HG02759 (cell line): ENCODE data around the gene ZGPAT.
A peak's percentile ranks its signal among the peaks of the same experiment; 100 is the strongest.

Experiments used
- ATAC-seq: cut with Tn5 transposase; IDR thresholded peaks from one replicate; pipeline ENCODE4 v1.9.1; 2021; ENCODE audit warnings: mild to moderate bottlenecking, moderate library complexity; ENCODE audit not compliant: unreplicated experiment

Gene ZGPAT

DNA sequence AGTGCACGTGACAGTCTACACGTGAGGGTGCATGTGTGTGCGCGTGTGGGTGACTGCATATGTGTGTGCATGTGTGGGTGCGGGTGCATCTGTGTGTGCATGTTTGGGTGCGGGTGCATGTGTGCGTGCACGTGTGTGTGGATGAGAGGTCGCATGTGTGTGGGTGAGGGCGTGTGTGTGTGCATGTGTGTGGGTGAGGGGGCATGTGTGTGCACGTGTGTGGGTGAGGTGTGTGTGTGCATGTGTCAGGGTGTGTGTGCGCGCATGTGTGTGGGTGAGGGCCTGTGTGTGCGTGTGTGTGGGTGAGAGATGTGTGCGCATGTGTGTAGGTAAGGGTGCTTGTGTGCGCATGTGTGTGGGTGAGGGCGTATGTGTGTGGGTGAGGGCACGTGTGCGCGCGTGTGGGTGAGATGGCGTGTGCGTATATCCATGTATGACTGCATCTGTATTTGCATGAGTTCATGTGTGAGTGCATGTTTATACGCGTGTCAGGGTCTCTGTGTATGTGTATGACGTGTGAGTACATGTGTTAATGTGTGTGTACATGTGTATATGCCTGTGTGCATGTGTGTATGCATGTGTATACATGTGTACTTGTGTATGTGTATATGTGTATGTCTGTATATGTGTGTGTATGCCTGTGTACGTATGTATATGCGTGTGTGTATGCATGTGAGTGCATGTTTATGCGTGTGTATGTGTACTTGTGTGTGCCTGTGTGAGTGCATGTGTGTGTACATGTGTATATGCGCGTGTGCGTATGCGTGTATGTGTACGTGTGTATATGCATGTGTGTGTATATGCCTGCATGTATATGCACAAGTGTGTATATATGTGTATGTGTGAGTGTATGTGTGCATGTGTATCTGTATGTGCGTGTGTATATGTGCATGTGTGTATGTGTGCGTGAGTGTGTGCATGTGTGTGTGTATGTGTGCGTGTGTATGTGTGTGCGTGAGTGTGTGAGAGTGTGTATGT is 24.6 kb downstream of the ZGPAT start:
- no peak for ATAC-seq

- no peak for ATAC-seq
Measured at GRCh38 chr20:63733117-63733516, 25.3 kb downstream of the ZGPAT start.

DNA sequence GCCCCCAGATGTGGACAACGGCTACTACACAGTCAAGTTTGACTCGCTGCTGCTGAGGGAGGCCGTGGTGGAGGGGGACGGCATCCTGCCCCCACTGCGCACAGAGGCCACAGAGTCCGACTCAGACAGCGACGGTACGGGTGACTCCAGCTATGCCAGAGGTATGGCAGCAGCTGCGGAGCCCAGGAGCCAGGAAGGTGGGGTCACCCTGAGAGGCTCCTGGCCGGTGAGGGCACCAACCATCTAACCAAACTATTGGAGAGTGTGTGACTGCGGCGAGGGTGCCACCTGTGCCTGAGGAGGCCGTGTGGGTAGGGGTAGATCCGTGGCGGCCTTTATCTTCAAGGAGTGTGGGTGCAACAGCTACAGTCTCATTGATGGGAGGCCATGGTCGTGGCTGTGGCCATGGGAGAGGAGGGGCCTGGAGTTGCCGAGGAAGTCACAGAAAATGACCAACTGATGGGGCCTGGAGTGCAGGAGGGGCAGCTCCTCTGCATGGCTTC is 25.8 kb downstream of the ZGPAT start:
- no peak for ATAC-seq

DNA sequence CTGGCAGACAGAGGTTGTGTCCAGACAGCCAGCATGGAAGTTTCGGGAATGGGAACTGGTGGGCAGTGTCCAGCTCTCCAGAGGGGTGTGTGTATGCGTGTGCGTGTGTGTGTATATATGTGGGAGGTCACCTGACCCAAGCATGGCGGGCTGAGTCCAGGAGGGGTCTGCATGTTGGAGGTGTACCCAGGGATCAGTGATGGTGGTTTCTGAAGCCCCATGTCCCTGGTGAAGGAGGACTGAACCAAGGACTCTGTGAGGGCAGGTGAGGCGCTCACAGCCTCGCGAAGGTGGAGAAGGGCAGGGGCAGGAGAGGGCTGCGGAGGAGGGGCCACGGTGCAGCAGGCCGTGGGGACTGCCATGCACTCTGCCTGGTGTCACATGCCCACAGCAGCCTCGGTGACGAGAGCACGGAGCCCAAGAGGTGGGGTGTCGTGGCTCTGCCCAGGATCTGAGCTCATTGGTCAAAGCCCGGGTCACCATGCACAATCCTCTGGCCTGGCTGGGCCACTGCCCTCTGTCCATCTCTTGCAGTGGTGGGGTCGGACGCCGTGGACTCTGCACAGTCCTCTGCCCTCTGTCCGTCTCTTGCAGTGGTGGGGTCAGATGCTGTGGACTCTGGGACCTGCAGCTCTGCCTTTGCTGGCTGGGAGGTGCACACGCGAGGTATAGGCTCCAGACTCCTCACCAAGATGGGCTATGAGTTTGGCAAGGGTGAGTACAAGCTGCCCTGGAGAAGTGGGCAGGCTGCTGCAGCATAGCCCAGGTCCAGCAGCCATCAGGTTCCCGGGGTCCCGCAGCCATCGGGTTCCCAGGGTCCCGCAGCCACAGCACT is 26.5 kb downstream of the ZGPAT start:
- no peak for ATAC-seq

DNA sequence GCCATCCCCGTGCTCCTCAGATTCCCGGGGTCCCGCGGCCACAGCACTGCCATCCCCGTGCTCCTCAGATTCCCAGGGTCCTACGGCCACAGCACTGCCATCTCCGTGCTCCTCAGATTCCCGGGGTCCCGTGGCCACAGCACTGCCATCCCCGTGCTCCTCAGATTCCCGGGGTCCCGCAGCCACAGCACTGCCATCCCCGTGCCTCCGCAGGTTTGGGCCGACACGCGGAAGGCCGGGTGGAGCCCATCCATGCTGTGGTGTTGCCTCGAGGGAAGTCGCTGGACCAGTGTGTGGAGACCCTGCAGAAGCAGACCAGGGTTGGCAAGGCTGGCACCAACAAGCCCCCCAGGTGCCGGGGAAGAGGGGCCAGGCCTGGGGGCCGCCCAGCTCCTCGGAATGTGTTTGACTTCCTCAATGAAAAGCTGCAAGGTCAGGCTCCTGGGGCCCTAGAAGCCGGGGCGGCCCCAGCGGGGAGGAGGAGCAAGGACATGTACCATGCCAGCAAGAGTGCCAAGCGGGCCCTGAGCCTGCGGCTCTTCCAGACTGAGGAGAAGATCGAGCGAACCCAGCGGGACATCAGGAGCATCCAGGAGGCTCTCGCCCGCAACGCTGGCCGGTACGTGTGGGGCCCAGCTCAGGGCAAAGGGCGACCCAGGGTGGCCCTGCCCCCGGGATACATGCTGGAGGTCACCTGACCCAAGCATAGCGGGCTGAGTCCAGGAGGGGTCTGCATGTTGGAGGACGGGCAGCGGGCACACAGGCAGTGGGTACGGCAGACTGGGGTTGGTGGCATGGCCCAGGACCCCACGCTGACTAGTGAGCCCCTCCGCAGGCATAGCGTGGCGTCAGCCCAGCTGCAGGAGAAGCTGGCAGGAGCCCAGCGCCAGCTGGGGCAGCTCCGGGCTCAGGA is 27.4 kb downstream of the ZGPAT start:
- ATAC-seq: no peak

DNA sequence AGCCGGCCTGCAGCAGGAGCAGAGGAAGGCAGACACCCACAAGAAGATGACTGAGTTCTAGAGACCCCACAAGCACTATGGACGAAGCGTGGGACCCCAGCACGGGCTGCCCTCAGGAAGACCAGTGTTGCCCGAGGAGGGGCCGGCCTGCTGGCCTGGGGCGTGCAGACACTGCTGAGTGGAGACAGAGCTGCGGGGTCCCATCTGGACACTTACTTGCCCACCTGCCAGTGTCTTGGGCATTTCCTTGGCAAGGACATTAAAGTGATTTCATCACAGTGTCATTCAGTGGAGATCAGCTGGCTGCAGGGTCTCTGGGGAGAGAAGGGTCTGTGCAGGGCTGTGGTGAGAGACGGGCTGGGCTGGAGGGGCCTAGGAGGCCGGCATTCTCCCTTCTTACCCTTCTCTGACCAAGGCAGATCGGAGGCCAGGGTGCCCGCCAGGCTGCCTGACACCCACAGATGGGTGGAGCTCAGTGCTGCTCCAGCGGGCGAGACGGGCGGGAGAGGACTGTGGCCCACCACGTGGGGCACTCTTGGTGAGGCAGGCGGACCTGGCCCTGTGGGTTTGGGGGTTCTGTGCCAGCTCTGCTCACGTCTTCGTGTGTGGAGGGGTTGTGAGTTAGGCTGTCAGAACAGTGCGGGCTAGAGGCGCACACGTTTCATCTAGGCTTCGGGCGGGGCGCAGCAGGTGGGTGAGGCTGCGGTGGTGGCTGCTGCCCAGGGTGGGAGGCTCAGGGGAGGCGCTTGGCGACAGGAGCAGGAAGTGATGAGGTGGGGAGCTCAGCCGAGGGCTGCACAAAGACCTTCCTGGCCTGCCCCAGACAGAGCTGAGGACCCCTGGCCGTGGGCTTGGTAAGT is 28.2 kb downstream of the ZGPAT start, which contains the start of gene LIME1:
Gene LIME1 (plus strand): TSS at position 806 of the 860 bp plus-strand sequence. CDS start 886 bp downstream, outside the sequence.
- ATAC-seq: peak; percentile 20

GRCh38 chr20:63736893-63737694 is 29.3 kb downstream of the ZGPAT start:
- no peak for ATAC-seq

DNA sequence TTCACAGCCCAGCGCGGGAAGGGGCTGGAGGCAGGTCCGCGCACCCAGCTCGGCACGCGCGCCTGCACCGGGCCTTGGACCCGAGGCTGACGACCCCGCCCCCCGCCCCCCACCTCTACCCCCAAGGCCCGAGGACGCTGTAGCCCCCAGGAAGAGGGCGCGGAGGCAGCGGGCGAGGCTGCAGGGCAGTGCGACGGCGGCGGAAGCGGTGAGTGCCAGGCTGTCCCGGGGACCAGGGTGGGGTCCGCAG is 29.8 kb downstream of the ZGPAT start:
- no peak for ATAC-seq

DNA sequence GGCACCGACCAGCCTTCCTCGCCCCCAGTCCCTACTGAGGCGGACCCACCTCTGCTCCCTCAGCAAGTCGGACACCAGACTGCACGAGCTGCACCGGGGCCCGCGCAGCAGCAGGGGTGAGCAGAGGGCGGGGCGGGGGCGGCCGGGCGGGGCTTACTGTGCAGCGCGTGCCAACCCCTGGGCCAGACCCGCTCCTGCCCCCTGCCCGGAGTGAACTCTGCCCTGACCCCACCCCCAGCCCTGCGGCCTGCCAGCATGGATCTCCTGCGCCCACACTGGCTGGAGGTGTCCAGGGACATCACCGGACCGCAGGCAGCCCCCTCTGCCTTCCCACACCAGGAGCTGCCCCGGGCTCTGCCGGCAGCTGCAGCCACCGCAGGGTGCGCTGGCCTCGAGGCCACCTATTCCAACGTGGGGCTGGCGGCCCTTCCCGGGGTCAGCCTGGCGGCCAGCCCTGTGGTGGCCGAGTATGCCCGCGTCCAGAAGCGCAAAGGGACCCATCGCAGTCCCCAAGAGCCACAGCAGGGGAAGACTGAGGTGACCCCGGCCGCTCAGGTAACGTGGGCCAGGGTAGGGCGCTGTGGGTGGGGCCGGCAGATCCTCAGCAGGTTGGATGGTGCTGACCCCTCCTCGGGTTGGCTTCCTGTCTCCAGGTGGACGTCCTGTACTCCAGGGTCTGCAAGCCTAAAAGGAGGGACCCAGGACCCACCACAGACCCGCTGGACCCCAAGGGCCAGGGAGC is 30.3 kb downstream of the ZGPAT start:
- ATAC-seq: no peak

- ATAC-seq: no peak
Measured at GRCh38 chr20:63738687-63739129, 30.9 kb downstream of the ZGPAT start.

- ATAC-seq: peak; percentile 55
Measured at GRCh38 chr20:63739130-63740069, 31.6 kb downstream of the ZGPAT start, which contains the start of gene SLC2A4RG. Gene SLC2A4RG, plus strand, starts transcription at chr20:63739776. Its CDS starts 137 bp downstream, at chr20:63739913.

DNA sequence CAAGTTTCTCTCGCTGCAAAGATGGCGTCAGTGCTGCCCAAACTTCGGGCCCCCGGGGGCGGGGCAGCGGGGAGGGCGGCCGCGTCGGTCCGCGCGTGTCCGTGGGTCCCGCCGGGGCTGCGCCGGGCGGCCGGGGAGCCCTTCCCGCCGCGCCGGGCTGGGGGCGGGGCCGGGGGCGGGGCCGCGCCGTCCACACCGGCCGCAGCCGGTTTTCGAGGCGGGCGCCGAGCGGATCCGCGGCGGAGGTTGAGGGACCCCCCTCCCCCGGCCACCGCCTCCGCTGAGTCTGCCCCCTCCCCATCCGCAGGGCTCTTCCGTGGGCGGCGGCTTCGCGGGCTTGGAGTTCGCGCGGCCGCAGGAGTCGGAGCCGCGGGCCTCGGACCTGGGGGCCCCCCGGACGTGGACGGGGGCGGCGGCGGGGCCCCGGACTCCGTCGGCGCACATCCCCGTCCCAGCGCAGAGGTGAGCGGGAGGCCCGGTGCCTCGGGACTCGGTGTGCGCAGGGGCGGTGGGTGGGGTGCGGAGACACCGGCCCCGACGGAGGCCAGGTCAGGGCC is 32.3 kb downstream of the ZGPAT start:
- peak; percentile 25 for ATAC-seq

GRCh38 chr20:63740627-63741353 is 33.0 kb downstream of the ZGPAT start:
- no peak for ATAC-seq

- no peak for ATAC-seq
Measured at GRCh38 chr20:63741354-63741675, 33.5 kb downstream of the ZGPAT start.

DNA sequence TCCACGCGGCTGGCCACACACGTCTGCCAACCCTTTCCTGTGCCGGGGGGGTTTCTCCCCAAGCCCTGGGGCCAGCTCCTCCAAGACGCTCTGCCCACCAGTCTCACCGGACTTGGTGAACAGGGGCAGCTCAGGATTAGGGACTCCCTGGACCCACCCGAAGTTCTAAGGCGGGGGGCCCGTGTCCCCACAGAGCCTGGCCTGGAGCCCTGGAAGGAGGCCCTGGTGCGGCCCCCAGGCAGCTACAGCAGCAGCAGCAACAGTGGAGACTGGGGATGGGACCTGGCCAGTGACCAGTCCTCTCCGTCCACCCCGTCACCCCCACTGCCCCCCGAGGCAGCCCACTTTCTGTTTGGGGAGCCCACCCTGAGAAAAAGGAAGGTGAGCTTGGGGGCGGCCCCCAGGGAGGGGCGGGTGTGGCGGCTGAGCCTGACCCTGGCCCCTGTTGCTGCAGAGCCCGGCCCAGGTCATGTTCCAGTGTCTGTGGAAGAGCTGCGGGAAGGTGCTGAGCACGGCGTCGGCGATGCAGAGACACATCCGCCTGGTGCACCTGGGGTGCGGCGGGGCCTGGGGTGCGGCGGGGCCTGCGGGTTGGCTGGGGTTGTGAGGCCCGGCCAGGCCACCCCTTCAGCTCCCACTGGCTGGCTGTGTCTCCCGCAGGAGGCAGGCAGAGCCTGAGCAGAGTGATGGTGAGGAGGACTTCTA is 34.0 kb downstream of the ZGPAT start:
- no peak for ATAC-seq
